HTERT RPE-1 (cell line): ENCODE measurements around the gene MUS81.

Source experiments
- in situ Hi-C: fragments of 300-500 bp; cut with MboI; formaldehyde crosslinking; loops from 4 replicates; pipeline ENCODE4 v1.14.3; 2020; ENCODE audit warnings: low sequenced_read_pairs

MUS81 gene

DNA sequence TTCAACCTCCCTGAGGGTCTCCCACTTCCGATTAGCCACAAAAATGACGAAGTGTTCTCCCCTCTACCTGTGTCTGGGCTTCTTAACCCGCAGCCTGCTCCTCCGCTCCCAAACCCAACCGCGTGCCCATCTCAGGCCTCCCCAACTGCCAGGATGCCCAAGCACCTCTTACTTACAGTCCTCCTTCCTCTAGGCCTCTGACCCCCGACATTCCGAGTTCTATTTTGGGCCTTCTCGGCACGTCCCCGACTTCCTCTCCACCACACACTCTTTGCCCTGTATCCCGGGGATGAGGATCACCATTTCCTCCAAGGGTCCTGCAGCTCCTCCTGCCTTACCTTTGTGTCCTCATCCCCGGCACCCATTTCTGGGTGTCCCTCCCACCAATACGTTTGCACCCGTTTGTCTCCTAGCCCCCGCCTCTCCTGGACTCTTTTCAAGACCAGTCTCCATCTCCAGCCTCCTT is 388 bp upstream of the MUS81 start:
- in situ Hi-C loops = no loop called here

DNA sequence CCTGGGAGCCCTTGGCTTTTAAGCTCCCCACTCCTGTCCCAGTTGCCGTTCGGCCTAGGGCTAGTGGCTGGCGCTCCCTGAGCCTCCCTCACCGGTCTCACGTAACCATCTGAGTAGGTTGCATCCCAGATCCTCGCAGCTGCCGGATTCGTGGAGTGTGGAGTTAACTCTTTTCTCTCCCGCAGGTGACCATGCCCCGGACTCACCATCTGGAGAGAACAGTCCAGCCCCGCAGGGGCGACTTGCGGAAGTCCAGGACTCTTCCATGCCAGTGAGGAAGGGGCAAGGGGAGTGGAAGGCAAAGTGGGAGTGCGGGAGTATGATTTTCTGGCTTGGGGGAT is 902 bp downstream of the MUS81 start:
- in situ Hi-C loops = no loop called here

DNA sequence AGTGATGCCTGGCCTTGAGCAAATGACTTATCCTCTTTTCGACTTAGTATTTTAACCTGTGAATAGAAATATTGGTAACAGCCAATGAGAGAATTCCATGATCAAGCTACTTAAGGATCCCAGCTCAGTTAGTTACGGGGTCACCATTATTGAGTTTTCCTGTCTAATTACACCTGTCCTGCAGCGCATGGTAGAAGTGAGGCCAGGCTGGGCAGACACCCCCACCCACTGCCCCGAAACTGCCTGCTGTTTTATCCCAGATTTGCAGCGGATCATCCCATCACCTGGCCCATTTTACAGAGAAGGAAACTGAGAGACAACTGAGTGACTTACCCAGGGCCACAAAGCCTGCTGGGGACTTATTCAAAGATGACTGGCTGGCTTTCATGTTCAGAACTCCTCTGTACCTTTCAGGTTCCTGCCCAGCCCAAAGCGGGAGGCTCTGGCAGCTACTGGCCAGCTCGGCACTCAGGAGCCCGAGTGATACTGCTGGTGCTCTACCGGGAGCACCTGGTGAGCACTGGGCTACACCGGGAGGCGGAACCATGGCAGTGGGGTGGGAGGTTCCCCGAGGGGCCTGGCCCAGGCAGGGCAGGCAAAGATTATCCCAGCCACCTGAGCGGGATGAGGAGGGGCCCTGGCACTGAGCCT is 1.4 kb downstream of the MUS81 start:
- in situ Hi-C loops = no loop called here

DNA sequence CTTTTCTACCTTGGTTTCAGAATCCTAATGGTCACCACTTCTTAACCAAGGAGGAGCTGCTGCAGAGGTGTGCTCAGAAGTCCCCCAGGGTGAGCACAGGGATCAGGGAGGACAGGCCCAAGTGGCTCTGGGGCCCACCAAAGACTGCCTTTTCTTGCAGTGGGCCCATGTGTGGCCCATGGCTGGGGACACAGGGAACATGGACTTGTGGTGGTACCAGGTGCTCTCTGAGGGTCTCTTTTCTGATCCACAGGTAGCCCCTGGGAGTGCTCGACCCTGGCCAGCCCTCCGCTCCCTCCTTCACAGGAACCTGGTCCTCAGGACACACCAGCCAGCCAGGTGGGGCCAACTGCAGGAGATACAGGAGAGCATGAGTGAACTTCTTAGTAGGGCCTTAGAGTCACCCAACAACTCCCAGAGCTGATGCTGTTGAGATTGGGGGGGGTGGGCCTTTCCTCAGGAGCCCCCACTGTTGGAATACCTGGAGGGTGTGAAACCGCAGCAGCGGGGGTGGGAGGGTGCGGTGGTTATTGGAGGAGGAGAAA is 2.0 kb downstream of the MUS81 start:
- in situ Hi-C loops = no loop called here

DNA sequence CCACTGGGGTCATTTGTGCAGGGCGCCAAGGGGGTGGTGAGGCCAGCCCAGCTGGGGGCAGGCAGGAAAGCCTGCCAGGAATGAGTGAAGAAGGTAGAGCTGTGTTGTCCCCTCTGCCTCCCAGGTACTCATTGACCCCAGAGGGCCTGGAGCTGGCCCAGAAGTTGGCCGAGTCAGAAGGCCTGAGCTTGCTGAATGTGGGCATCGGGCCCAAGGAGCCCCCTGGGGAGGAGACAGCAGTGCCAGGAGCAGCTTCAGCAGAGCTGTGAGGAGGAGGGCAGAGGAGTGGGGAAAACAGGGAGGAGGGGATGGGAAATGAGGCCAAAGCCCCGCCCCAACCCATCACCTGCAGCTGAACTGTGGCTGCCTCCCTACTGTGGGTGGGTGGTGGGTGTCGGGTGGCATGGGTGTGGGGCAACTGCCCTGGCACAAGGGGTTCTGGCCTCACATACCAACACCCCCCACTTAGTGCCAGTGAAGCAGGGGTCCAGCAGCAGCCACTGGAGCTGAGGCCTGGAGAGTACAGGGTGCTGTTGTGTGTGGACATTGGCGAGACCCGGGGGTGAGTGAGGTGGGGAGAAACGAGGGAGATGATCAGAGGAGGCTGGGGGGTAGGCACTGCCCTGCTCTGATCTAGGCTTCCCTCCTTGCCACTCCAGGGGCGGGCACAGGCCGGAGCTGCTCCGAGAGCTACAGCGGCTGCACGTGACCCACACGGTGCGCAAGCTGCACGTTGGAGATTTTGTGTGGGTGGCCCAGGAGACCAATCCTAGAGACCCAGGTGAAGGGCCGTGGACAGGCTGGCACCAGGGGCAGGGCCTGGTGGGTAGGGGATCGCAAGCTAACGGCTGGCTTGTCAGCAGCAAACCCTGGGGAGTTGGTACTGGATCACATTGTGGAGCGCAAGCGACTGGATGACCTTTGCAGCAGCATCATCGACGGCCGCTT is 3.0 kb downstream of the MUS81 start:
- in situ Hi-C loops = no loop called here

DNA sequence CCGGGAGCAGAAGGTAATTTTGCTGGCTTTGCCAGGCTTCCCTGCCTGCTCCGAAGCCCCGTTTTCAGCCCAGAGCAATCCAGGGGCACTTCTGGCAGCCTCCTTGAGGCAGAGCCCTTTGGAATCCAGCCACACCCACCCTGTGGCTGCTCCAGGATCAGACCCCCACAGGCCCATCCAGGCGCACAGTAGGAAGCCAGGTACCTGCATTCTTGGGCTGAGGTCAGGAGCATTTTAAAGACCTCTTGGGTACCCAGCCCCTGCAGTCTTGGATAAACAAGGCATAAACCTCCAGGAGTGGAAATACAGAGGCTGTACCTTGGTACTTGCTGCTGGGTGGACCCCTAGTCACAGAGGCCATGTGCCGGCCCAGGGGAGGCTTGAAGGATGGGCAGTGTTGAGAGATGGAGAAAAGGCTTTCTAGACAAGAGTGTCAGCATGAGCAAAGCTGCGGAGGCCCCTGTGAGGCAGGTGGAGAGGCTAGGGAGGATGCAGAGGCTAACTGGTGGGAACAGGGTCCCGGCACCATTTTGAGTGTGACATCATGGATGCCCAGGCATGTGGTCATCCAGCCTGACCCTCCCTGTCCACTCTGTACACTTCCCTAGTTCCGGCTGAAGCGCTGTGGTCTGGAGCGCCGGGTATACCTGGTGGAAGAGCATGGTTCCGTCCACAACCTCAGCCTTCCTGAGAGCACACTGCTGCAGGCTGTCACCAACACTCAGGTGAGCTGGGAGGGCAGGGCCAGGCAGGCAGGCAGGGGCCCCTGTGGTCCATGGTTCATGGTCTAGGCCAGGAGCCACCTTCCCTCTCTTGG is 3.9 kb downstream of the MUS81 start:
- in situ Hi-C loops = no loop called here

DNA sequence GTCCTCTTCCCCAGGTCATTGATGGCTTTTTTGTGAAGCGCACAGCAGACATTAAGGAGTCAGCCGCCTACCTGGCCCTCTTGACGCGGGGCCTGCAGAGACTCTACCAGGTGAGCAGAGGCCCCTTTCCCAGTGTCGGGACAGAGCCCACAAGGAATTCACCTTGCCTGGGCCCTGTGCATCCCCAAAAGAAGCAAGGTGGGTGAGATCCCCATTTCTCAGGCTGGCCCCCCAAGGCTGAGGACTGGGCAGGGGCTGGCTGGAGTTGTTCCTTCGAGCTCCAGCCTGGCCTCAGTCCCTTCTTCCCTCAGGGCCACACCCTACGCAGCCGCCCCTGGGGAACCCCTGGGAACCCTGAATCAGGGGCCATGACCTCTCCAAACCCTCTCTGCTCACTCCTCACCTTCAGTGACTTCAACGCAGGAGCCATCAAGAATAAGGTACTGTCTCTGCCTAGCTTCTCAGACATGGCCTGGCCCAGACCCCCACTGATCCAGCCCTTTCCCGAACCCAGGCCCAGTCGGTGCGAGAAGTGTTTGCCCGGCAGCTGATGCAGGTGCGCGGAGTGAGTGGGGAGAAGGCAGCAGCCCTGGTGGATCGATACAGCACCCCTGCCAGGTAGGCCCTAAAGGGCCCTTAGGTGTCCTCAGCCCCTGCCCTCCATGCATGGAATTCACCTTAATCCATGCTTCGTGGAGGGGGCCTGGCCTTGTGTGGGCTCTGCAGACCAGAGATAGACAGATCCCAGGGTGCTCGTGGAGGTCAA is 4.7 kb downstream of the MUS81 start:
- in situ Hi-C loops = no loop called here

DNA sequence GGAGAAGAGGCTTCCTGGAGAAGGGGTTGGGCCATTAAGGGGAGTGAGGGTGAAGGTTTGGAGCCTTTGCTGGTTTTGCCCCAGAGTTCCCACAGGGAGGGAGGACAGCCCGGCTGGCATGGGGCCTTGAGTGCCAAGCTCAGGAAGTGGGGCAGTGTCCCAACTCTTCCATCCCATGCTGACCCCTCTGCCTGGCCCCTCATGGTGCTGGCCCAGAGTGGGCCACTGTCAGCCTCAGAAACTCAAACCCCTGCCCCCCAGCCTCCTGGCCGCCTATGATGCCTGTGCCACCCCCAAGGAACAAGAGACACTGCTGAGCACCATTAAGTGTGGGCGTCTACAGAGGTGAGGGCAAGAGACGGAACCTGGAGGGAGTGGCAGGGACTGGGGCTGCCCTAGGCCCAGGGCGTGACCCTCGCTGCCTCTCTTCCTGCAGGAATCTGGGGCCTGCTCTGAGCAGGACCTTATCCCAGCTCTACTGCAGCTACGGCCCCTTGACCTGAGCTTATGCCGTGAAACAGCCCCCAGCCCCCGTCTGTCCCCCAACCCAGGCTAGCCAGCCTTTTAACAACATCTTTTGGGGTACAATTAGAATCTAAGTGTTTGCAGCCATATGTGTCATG is 5.4 kb downstream of the MUS81 start:
- in situ Hi-C loops = no loop called here

DNA sequence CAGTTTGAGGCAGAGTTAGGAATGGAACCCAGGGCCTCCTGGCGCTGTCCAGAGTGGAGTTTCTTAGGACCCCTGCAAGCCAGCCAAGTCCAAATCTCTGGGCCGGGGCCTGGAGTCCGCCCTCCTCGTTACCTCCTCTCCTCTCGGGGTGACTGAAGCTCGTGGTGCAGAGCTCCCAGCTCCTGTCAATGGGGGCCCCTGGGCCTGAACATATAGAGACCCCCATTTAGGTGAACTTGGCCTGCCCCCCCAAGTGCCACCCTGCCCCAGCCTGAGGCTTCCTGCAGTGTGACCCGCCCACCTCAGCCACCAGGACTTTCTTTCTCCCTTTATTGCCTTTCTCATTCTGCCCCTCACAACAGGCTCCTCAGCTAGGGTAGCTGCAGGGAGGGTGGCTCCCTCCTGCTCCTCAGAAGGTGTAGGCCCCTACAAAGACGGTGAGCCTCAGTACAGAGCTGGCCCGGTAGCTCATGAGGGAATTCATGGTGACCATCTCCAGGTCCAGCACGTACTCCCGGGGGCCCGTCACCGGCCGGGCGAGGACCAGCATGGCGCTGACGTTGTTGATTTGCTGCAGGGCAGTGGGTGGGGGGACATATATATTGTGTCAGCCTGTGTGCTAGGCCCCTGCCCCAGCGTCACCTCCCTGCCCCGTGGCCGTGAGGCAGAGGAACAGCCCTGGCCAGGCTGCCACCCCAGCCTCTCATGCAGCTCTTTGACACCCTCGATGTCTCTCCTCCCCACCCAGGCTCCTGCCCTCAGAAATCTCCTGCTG is 6.5 kb downstream of the MUS81 start:
- in situ Hi-C loops = no loop called here

DNA sequence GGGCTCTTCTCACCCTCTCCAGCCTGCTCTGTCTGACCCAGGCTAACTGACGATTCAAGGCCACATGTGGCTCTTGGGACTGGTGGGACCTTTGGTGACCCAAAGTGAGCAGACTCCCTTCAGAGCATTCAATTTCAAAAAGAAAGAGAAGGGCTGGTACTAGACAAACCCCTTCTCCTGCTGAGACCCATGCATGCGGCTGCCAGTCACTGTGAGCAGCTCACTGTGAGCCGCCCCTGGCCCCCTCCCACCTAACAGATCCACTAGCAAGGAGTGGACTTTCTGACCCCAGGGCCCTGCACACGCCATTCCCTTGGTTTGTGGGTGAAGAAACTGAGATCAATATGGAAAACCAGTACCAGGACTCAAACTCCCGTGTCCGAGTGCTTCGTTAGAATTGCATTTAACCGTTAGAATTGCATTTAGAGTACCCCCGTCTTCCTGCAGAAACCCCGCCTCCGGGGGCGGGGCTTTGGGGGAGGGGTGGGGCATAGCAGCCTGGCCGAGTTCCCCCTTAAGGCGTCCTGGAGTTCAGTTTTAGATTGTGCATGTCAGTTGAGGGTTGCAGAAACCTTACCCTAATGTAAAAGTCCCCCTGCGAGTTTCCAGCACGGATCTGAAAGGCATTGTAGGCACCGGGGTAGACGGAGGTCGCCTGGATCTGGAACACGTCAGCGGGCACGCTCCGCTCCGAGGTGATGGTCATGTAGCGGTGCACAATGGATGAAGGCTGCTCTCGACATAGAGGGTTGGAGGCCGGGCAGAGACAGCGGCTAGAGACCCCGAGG is 7.2 kb downstream of the MUS81 start:
- in situ Hi-C loops = no loop called here

DNA sequence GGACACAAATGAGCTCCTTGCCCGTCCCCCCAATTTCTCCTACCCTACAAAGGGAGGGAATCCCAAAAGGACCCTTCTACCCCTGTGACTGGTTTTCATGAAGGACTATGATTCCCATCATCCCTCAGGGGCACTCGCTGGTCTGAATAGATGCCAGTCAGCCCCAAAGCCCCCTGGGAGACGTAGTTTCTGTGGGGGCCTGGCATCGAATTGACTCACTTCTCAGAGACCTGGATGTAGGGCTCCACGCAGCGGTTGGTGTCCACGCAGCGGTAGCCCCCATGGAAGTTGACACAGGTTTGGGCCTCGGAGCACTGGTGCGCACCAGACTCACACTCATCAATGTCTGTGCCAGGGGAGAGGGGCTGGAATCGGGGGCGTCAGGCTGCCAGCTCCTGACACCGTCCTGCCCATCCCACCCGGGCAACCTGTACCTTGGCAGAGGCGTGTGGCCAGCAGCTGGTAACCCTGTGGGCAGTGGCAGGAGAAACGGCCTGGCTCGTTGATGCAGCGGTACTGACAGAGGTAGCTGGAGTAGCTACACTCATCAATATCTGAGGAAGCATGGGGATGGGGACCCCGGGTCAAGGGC is 7.9 kb downstream of the MUS81 start:
- in situ Hi-C loops = no loop called here

DNA sequence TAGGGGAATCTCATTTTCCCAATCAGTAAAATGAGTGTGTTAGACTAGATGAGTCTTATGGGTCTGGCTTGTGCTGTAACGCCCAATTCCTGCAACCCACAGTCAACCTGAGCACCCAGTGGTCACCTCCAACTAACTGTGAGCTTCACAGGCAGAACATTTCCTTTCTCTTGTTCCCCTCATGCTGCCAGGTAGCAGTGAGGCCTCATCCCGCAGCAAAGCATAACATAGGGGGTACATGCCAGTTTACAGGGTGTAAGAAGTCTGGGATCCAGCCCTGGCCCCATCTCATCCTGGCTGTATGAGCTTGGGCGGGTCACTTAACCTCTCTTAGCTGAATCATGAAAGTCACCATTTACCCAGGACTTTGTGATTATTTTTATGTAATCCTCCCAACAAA is 8.7 kb downstream of the MUS81 start:
- in situ Hi-C loops = no loop called here

DNA sequence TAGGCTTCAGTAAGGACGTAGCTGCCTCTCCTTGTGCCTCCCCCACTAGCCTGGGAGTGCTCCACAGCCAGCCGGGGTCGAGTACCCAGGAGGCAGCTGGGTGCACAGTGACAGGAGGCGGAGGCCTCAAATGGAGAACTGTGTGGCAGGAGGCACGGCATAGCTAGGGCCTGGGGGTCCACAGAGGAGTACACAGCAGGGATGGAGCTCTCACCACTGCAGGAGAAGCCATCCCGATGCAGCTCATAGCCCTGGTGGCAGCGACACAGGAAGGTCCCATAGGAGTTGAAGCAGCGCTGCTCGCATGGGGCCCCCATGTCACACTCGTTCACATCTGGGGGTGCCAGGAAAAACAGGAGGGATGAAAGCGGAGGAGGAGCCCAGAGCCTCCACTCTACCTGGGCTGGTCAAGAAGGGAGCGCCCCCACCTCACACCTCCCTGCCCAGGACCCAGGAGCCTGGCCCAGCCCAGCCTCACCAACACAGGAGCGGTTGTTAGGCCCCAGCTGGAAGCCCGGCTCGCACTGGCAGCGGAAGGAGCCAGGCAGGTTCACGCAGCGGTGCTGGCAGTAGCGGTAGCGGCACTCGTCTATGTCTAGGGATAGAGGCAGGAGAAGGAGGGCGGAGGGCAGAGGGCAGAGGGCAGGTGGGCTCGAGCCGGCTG is 9.5 kb downstream of the MUS81 start:
- in situ Hi-C loops = no loop called here

DNA sequence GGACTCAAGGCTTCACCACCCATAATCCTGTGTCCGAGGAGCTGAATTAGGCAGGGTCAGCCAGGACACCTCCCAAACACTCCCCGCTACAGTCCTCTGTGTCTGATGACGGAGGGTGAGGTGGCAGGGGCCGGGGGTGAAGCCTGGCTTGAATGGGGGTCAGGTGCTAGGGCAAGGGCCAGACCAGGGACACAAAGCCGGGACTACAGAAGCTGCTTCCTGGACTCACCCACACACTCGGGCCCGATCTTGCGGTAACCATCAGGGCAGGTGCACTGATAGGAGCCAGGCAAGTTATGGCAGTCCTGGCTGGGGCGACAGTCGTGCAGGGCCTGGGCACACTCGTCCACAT is 10.1 kb downstream of the MUS81 start:
- in situ Hi-C loops = no loop called here

DNA sequence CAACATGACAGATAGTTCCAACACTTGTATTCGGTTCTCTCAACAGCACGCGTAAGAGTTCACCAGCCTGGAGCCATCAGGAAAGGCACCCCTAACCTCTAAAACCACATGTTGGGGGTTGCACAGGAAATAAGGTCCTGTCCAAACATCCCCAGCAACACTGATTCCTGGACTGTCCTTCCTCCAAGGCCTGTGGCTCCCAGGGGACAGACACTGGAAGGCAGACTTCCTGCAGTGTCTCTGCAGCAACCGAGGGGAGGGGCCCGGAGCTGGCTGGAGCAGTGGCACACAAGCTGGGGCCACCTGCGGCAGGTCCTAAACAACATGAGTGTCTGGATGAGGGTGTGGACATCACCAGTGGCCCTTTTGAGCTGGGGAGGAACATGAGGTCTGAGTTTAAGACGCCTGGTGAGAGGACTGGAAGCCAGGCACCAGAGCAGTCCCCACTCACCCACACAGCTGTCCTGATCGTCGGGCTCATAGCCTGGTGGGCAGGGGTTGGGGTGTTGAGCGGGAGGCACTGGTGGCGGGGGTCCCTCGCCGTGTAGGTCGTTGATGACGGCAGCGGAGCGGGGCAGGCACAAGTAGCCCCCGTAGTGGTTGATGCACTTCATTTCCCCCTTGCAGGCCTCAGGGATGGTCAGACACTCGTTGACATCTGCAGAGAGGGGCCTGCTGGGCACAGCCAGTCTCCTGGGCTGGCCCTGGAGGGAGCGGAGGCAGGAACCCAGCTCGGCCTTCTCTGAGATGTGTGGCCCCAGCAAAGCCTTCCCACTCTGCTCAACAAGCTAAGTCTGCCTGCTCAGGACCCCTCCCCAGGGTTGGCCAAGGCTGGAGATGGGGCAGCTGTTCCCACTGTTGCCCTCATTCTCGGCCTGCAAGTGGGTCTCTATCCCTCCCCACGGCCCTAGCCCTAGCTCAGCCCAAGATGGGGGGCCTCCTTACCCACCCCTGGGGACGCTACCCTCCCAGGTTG is 10.8 kb downstream of the MUS81 start:
- in situ Hi-C loops = no loop called here

DNA sequence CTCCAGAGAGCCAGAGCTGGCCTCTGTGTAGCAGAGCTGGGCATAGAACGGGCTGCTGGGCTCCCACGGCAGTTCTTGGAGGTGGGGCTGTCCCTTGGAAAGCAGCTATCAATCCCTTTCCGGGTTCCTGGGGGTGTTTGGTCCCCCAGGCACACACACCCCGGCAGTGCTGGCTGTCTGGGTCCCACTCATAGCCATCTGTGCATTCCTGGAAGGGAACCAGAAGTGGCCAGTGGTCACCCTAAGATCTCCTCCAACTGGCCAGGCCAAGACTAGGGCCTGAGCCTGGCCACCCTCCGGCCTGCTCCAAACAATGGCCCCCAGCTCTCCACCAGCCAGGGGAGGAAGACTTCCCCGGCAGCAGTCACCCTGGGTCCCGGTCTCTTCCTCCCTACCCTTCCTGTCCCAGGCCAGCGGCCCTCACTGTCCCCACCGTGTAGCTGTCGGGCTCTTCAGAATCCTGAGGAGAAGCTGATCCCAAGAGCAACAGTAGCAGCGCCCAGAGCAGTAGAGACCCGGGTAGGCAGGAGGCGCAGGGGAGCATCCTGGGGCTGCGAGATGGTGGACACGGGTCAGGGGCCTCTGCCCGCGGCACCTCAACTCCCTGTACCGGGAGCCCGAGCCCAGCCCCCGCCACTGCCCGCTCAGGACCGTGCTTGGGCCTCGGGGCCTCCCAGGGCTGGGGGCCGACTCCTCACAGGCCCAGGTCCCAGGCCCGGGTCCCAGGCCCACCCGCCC is 11.7 kb downstream of the MUS81 start:
- in situ Hi-C loops = no loop called here
